Measurements from ENCODE around the gene NHP2.

NHP2 gene

DNA sequence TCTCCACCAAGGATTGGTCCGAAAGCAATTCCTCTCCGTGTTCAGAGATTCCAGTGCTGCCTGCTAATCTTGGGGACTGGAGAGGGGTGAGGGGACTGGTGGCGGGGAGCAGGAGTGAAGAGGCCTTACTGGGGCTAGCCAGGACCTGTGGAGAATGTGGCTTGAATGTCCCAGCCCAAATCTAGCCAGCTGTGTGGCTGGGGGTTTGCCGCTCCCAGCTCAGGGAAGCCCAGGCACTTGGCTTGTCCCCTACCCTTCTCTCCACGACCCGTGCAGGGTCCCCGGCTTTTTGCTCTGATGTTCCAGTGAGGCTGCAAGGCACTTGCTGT, 37.9 kb downstream of the NHP2 start:
- DNase-seq (ENCODE audit: low spot score), result no peak
- in situ Hi-C loops (cut with MboI; ENCODE audit: low sequenced_read_pairs, unreplicated experiment), result no loop called here
- TF ChIP-seq, protein P1, sequence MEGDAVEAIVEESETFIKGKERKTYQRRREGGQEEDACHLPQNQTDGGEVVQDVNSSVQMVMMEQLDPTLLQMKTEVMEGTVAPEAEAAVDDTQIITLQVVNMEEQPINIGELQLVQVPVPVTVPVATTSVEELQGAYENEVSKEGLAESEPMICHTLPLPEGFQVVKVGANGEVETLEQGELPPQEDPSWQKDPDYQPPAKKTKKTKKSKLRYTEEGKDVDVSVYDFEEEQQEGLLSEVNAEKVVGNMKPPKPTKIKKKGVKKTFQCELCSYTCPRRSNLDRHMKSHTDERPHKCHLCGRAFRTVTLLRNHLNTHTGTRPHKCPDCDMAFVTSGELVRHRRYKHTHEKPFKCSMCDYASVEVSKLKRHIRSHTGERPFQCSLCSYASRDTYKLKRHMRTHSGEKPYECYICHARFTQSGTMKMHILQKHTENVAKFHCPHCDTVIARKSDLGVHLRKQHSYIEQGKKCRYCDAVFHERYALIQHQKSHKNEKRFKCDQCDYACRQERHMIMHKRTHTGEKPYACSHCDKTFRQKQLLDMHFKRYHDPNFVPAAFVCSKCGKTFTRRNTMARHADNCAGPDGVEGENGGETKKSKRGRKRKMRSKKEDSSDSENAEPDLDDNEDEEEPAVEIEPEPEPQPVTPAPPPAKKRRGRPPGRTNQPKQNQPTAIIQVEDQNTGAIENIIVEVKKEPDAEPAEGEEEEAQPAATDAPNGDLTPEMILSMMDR (IDR thresholded peaks at IDR 0.05; ENCODE audit: borderline replicate concordance, control extremely low read depth, extremely low read depth, insufficient read depth, missing control alignments), result no peak

DNA sequence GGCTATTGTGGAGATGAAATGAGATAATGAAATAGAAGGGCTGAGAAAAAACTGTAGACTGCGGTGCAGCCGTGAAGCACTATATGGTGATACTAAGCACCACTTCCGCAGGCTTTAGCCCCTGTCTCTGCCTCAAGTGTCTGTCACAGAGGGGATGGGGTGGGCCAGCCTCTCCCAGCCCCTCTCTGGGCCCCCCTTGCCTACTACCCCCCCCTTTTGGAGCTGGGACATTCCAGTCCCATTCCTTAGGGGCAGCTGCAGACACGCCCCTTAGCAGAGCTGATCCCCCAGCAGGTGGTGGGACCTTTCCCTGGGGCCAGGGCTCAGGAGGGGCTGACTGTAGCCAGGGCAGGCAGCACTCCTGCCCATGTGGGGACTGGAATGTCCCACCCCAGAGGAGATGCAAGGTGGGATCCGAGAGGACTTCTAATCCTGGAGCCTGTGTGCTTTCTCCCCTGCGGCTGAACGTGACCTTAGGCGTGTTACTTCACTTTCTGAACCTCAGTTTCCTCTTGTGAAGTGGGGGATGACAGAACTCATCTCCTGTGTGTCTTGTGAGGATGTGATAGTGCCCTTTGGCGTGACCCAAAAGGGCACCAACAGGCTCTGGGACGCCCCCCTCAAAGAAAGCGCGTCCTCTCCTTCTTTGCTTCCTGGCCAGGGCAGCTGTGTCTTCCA, 38.4 kb downstream of the NHP2 start:
- DNase-seq (ENCODE audit: low spot score), result no peak
- TF ChIP-seq, protein P1 (IDR thresholded peaks at IDR 0.05; ENCODE audit: borderline replicate concordance, control extremely low read depth, extremely low read depth, insufficient read depth, missing control alignments), result no peak
- in situ Hi-C loops (cut with MboI; ENCODE audit: low sequenced_read_pairs, unreplicated experiment), result no loop called here

DNA sequence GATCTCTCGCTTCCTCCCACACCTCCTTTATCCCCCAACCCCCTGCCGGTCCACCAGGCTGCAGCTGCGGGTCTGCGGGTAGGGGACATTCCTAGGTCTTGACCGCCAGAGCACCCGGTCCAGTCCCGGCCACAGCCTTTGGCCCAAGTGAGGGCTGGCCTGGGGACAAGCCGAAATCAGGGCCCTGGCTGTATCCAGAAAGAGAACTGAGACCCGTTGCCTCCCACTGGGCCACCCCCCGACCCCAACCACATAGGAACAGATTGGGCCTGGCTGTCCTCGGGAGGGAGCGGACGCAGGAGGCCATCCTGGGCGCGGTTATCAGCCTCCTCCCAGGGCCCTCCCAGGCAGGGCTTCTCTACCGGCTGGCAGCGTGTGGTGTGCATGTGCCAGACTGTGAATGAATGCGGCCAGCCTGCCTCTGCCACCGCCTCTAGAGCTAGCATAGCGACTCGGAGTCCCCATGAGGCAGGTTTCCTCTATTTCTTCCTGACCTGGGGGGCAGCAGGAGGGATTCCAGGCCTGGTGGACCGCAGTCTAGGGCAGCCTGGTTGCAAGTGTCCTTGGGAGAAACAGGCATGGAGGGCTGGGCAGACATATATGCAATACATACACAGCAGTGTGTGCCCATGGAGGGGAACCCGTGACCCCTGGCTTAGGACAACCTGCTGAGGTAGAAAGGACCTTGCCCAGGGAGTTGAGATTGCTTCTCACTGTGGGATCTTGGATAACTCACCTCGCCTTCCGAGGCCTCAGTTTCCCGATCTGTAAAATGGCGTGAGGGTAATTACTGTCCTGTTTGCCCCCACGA, 39.2 kb downstream of the NHP2 start:
- no peak for DNase-seq (ENCODE audit: low spot score)
- TF ChIP-seq, protein P1 (IDR thresholded peaks at IDR 0.05; ENCODE audit: borderline replicate concordance, control extremely low read depth, extremely low read depth, insufficient read depth, missing control alignments), result no peak

DNA sequence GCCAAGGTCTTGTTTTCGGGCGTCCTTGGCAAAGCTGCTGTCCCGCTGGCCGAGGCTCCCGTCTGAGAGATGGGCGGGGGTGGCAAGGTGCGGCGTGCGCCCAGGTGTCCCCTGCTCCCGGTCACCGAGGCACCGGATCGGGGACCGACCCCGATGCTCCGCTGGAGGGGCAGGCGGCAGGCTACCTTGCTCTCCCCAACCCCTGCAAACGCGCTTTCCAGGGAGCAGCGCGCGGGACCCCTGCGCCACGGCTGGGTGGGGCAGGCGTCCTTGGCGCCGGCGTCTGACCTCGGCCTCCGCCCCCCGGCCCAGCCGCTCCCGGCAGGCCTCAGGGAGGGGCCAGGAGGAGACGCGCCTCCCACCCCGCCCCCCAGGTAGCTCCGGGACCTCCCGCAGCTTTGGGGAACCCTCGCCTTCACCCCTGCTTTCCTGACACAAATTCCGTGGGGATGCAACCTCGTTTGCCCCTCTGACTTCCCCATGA, 39.8 kb downstream of the NHP2 start:
- TF ChIP-seq, protein P1 (IDR thresholded peaks at IDR 0.05; ENCODE audit: borderline replicate concordance, control extremely low read depth, extremely low read depth, insufficient read depth, missing control alignments), result no peak
- in situ Hi-C loops (cut with MboI; ENCODE audit: low sequenced_read_pairs, unreplicated experiment), result no loop called here
- DNase-seq (ENCODE audit: low spot score), result peak; percentile 73

More for the DNA sequence above, 39.2 kb downstream of the NHP2 start:
- in situ Hi-C loops (cut with MboI; ENCODE audit: low sequenced_read_pairs, unreplicated experiment), result no loop called here

DNA sequence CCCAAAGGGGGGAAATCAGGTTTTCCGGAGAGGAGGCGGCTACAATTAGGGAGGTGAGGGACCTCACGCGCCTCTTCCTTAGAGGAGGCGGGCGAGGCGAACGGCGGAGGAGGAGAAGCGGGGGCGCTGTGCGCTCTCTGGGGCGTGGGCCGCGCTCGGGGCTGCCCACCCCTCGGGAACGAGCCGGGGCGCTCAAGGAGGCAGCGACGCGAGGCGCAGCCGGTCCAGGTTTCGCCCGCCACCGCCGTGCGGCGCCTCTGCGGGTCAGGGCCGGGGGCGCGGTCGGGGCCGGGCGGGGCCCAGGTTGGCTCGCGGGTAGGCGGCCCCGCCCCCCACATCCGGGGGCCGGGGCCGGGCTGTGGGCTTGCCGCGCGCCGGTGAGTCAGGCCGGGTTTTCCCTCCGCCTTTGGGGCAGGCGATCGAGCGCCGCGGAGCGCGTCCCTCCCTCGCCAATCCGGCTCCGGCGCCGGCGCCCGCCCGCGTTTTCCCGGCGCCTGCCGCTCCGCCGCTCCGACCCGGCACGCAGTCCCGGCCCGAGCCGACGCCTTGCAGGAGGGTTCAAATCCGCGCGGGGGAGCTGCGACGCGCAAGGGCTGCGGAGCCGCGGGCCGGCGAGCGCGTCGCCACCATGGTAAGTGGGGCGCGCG, 40.4 kb downstream of the NHP2 start, which contains the start of gene N4BP3:
Gene N4BP3, plus strand, starts transcription at position 392 of the 647 bp plus-strand sequence. CDS start 6,052 bp downstream, outside the sequence.
- TF ChIP-seq, protein P1 (IDR thresholded peaks at IDR 0.05; ENCODE audit: borderline replicate concordance, control extremely low read depth, extremely low read depth, insufficient read depth, missing control alignments), result peak; percentile 10
- DNase-seq (ENCODE audit: low spot score), result peak; percentile 93
- in situ Hi-C loops (cut with MboI; ENCODE audit: low sequenced_read_pairs, unreplicated experiment), result no loop called here

DNA sequence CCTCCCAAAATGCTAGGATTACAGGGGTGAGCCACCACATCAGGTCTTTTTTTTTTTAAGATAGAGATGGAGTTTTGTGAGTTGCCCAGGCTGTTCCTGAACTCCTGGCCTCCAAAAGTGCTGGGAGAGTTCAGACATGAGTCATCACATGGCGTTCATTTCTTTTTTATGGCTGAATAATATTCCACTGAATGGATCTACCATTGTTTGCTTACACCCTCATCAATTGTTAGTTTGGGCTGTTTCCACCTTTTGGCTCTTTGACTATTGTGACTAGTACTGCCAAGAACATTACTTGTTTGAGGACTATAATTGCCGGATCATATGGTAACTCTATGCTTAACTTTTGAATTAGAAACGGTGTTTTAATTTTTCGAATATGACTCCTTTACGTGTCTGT, 41.1 kb downstream of the NHP2 start:
- no peak for DNase-seq (ENCODE audit: low spot score)
- in situ Hi-C loops (cut with MboI; ENCODE audit: low sequenced_read_pairs, unreplicated experiment), result no loop called here
- TF ChIP-seq, protein P1 (IDR thresholded peaks at IDR 0.05; ENCODE audit: borderline replicate concordance, control extremely low read depth, extremely low read depth, insufficient read depth, missing control alignments), result no peak
